Measurements from ENCODE around the gene CTNNA3. TPM values are rescaled to one million over a fixed set of nuclear protein-coding genes. Genes with fewer than 3 reads are reported as not detected.

The CTNNA3 gene
- total RNA-seq, 2 donors from 2014 or later, result 3.2 to 7.2 TPM

DNA sequence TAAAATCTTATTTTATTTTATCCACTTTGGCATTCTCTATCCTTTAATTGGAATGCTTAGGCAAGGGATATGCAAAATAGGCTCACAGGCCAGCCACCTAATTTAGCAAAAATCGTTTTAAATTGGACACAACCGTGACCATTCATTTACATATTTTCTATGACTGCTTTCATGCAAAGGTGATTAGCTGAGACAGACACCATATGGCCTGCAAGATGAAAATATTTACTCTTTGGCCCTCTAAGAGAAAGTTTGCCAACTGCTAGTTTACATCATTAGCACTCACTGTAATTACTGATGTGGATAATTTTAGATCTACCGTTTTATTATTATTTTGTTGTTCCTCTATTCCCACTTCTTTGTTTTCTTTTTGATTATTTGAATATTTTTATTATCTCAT, 1145.6 kb downstream of the CTNNA3 start:
- no peaks in the 10 kb centered on the region for H3K36me3 Mint-ChIP-seq (ENCODE audit: low read depth)

DNA sequence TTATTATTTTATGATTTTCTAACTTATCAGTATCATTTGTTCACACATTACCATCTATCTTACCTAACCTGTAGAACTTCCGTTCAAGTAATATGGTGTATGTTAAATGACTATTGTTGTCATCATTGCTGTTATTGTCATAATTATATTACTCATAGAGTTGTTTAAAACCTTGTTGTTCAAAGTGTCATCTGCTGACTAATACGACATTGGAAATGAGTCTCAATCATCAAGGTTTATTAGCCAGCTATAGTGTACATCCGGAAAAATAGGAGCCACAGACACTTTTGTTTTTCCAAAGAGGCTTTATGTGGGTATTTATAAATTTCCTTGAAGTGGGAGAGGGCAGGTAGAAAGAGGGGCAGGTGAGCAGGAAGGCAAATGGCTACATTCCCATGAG, 1157.1 kb downstream of the CTNNA3 start:
- Histone ChIP-seq H3K9ac (ENCODE audit: extremely low read depth, low read length, poor library complexity, severe bottlenecking) (no peak overlapping the region), H3K4me3 (ENCODE audit: low read length) (peak overlapping the region; percentile 8), H3K9me3 (ENCODE audit: control insufficient read depth, low read length) (peaks cover 14% of the 10 kb centered on the region), H3K27me3 (ENCODE audit: control insufficient read depth, insufficient read depth, low read length, poor library complexity, severe bottlenecking) (no peaks in the 10 kb centered on the region), H3K4me1 (ENCODE audit: control insufficient read depth, insufficient read depth, low read length) (peaks cover 8% of the 10 kb centered on the region), H3K27ac (ENCODE audit: low read depth, low read length) (no peak overlapping the region), H3K36me3 (ENCODE audit: control insufficient read depth, insufficient read depth, low read length) (no peaks in the 10 kb centered on the region)
- 72 to 93% methylated on average over 2 of the region's 3 CpGs for whole genome bisulfite sequencing, 2 experiments (ENCODE audit: insufficient coverage in 1 of 2, insufficient read length in 1 of 2)
- TF ChIP-seq, protein P1, sequence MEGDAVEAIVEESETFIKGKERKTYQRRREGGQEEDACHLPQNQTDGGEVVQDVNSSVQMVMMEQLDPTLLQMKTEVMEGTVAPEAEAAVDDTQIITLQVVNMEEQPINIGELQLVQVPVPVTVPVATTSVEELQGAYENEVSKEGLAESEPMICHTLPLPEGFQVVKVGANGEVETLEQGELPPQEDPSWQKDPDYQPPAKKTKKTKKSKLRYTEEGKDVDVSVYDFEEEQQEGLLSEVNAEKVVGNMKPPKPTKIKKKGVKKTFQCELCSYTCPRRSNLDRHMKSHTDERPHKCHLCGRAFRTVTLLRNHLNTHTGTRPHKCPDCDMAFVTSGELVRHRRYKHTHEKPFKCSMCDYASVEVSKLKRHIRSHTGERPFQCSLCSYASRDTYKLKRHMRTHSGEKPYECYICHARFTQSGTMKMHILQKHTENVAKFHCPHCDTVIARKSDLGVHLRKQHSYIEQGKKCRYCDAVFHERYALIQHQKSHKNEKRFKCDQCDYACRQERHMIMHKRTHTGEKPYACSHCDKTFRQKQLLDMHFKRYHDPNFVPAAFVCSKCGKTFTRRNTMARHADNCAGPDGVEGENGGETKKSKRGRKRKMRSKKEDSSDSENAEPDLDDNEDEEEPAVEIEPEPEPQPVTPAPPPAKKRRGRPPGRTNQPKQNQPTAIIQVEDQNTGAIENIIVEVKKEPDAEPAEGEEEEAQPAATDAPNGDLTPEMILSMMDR (conservative IDR thresholded peaks at IDR 0.05), result no peak
- Mint-ChIP-seq H3K9me3 (no peaks in the 10 kb centered on the region), H3K4me3 (no peak overlapping the region), H3K27ac (peak overlapping the region; percentile 34), H3K27me3 (ENCODE audit: insufficient read depth) (no peaks in the 10 kb centered on the region), H3K4me1 (peaks cover 27% of the 10 kb centered on the region), H3K36me3 (ENCODE audit: low read depth) (no peaks in the 10 kb centered on the region)
- no peak for DNase-seq

More for the DNA sequence above, 1145.6 kb downstream of the CTNNA3 start:
- no peaks in the 10 kb centered on the region for H3K4me1 Mint-ChIP-seq
- H3K27me3 Mint-ChIP-seq (ENCODE audit: insufficient read depth), result no peaks in the 10 kb centered on the region
- Histone ChIP-seq H3K4me1 (ENCODE audit: control insufficient read depth, insufficient read depth, low read length) (no peaks in the 10 kb centered on the region), H3K9ac (ENCODE audit: extremely low read depth, low read length, poor library complexity, severe bottlenecking) (no peak overlapping the region), H3K9me3 (ENCODE audit: control insufficient read depth, low read length) (no peaks in the 10 kb centered on the region), H3K4me3 (ENCODE audit: low read length) (no peak overlapping the region), H3K36me3 (ENCODE audit: control insufficient read depth, insufficient read depth, low read length) (no peaks in the 10 kb centered on the region), H3K27ac (ENCODE audit: low read depth, low read length) (no peak overlapping the region), H3K27me3 (ENCODE audit: control insufficient read depth, insufficient read depth, low read length, poor library complexity, severe bottlenecking) (no peaks in the 10 kb centered on the region)
- H3K27ac Mint-ChIP-seq, result no peak overlapping the region
- H3K4me3 Mint-ChIP-seq, result no peak overlapping the region
- no peak for DNase-seq
- TF ChIP-seq, protein P1 (conservative IDR thresholded peaks at IDR 0.05), result no peak
- WGBS, 2 experiments (ENCODE audit: insufficient coverage in 1 of 2, insufficient read length in 1 of 2), result 89 to 94% methylated on average over 2 of the region's 3 CpGs
- H3K9me3 Mint-ChIP-seq, result no peaks in the 10 kb centered on the region

DNA sequence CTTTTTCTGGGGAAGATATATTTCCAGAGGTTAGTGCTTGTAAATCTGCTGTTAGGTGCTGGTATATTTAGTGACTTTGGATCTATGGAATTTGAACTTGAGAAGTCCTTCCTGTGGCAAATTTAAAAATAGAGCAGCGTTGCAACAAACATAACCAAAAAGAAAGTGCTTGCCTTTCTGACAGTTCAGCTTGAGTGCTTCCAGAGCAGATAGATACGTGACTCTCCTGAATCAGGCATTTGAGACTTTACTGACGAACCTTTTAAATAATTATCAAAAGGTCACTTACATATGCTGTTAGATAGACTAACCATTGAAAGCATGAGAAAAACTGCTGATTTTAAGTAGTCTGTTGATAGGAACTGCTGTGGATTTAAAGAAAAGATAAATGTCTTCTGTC, 1157.6 kb downstream of the CTNNA3 start:
- TF ChIP-seq, protein P1 (conservative IDR thresholded peaks at IDR 0.05), result no peak
- WGBS, 2 experiments (ENCODE audit: insufficient coverage in 1 of 2, insufficient read length in 1 of 2), result 66 to 88% methylated on average over 2 to 3 of the region's 3 CpGs

More for the DNA sequence above, 1157.6 kb downstream of the CTNNA3 start:
- peak overlapping the region; percentile 8 for H3K4me3 ChIP-seq (ENCODE audit: low read length)
- no peak overlapping the region for H3K27ac ChIP-seq (ENCODE audit: low read depth, low read length)
- H3K4me3 Mint-ChIP-seq, result no peak overlapping the region
- H3K27me3 Mint-ChIP-seq (ENCODE audit: insufficient read depth), result no peaks in the 10 kb centered on the region
- no peaks in the 10 kb centered on the region for H3K36me3 Mint-ChIP-seq (ENCODE audit: low read depth)
- H3K9me3 ChIP-seq (ENCODE audit: control insufficient read depth, low read length), result peaks cover 14% of the 10 kb centered on the region
- H3K36me3 ChIP-seq (ENCODE audit: control insufficient read depth, insufficient read depth, low read length), result no peaks in the 10 kb centered on the region
- H3K27me3 ChIP-seq (ENCODE audit: control insufficient read depth, insufficient read depth, low read length, poor library complexity, severe bottlenecking), result no peaks in the 10 kb centered on the region
- peak overlapping the region; percentile 26 for H3K27ac Mint-ChIP-seq
- H3K9ac ChIP-seq (ENCODE audit: extremely low read depth, low read length, poor library complexity, severe bottlenecking), result no peak overlapping the region
- peaks cover 27% of the 10 kb centered on the region for H3K4me1 Mint-ChIP-seq
- no peaks in the 10 kb centered on the region for H3K9me3 Mint-ChIP-seq
- DNase-seq, result no peak
- H3K4me1 ChIP-seq (ENCODE audit: control insufficient read depth, insufficient read depth, low read length), result peaks cover 8% of the 10 kb centered on the region
